NK-92 (cell line): Measurements from ENCODE around the gene TIMM44.
"Not testable (repeated sequence)": the region's sequence is repeated elsewhere in the genome, so short reads cannot be mapped to it uniquely, and the experiment has no call there.

Source experiments
- DNase-seq: peaks from one replicate; lab custom pipeline; 2025; ENCODE audit not compliant: unreplicated experiment; lab: John Stamatoyannopoulos, UW

The TIMM44 gene

GRCh38 chr19:7902796-7903243, 40.6 kb downstream of the TIMM44 start:
- no peak for DNase-seq

- DNase-seq = no peak
Measured at GRCh38 chr19:7901337-7901736, 42.1 kb downstream of the TIMM44 start.

DNA sequence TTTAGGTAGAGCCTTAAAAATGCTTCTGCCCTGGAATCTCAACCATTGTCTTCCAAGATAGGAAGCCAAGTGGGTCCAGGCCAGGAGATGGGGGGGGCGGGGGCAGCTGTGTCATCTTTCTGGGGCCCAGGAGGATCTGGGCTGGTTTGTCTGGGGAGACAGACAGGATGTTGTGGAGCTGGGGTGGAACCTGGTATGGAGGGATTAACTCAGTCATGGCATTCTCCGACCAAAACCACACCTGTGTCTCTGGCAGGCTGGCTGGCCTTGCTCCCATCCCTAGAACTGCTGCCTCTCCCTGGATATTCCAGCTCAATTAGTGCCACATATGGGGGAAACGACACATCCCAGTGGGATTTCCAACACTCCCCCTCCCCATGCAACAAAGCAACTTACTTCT, 42.5 kb downstream of the TIMM44 start:
- DNase-seq = no peak

GRCh38 chr19:7900401-7900870, 43.0 kb downstream of the TIMM44 start:
- no peak for DNase-seq

DNA sequence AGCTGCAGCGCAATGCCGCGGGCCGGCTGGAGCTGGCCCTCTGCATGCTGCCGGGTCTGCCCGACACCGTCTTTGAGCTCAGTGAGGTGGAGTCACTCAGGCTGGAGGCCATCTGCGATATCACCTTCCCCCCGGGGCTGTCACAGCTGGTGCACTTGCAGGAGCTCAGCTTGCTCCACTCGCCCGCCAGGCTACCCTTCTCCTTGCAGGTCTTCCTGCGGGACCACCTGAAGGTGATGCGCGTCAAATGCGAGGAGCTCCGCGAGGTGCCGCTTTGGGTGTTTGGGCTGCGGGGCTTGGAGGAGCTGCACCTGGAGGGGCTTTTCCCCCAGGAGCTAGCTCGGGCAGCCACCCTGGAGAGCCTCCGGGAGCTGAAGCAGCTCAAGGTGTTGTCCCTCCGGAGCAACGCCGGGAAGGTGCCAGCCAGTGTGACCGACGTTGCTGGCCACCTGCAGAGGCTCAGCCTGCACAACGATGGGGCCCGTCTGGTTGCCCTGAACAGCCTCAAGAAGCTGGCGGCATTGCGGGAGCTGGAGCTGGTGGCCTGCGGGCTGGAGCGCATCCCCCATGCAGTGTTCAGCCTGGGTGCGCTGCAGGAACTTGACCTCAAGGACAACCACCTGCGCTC, 43.6 kb downstream of the TIMM44 start:
- no peak for DNase-seq

DNA sequence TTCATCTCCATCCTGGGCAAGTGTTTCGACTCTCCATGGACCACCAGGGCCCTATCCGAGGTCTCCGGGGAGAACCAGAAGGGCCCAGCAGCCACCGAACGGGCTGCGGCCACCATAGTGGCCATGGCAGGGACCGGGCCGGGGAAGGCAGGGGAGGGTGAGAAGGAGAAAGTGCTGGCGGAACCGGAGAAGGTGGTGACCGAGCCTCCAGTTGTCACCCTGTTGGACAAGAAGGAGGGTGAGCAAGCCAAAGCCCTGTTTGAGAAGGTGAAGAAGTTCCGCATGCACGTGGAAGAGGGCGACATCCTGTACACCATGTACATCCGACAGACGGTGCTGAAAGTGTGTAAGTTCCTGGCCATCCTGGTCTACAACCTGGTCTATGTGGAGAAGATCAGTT, 44.5 kb downstream of the TIMM44 start:
- no peak for DNase-seq

DNA sequence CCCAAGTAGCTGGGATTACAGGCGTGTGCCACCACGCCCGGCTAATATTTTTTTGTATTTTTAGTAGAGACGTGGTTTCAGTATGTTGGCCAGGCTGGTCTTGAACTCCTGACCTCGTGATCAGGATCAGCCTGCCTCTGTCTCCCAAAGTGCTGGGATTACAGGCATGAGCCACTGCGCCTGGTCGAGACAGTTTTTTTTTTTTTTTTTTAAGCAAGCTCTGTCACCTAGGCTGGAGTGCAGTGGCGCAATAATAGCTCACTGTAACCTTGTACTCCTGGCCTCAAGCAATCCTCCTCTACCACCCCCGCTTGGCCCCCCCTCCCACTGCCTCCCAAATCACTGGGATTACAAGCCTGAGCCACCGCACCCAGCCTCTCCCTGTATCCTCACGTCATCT, 46.2 kb downstream of the TIMM44 start:
- DNase-seq = no peak

DNA sequence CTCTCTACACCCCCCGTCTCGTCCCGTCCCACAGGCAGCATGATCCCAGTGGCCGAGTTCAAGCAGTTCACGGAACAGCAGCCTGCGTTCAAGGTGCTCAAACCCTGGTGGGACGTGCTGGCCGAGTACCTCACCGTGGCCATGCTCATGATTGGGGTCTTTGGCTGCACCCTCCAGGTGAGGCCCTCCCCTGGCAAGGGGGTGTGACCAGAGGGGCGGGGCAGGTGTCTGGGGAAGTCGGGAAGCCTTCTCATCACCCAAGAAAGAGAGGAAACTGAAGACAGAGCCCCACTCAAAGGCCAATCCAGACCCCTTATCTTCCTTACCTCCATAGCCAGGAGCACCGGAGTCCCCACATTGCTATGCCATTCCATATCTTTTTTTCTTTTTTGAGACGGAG, 47.9 kb downstream of the TIMM44 start:
- DNase-seq = no peak

- no peak for DNase-seq
Measured at GRCh38 chr19:7894612-7895309, 48.7 kb downstream of the TIMM44 start.

DNA sequence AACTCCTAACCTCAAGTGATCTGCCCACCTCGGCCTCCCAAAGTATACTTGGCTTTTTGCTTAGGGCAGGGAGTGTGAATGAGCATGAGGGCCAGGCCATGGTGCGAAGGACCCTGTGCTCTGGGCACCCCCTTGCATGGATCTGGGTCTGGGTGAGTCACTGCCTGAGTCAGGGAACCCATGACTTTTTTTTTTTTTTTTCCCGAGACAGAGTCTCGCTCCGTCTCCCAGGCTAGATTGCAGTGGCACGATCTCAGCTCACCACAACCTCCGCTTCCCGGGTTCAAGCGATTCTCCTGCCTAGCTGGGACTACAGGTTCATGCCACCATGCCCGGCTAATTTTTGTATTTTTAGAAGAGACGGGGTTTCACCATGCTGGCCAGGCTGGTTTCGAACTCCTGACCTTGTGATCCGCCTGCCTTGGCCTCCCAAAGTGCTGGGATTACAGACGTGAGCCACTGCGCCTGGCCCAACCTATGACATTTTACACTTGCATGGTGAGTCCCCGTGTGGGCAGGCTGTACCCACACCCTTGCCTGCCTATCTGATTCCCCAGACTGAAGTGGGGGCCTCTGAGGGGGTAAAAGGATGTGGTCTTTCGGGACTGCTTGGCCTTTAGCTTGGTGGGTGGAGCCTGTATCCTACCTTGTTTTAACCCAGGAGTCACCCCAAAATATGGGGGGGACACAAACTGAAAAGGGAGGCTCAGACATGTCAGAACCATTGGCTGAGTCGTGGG, 49.9 kb downstream of the TIMM44 start:
- not testable (repeated sequence) for DNase-seq

GRCh38 chr19:7888826-7889217, 54.6 kb downstream of the TIMM44 start:
- no peak for DNase-seq

- no peak for DNase-seq
Measured at GRCh38 chr19:7888145-7888825, 55.2 kb downstream of the TIMM44 start, which contains the start of gene LRRC8E. Gene LRRC8E, plus strand, starts transcription at chr19:7888510. Its CDS starts 7,094 bp downstream, at chr19:7895604.

DNA sequence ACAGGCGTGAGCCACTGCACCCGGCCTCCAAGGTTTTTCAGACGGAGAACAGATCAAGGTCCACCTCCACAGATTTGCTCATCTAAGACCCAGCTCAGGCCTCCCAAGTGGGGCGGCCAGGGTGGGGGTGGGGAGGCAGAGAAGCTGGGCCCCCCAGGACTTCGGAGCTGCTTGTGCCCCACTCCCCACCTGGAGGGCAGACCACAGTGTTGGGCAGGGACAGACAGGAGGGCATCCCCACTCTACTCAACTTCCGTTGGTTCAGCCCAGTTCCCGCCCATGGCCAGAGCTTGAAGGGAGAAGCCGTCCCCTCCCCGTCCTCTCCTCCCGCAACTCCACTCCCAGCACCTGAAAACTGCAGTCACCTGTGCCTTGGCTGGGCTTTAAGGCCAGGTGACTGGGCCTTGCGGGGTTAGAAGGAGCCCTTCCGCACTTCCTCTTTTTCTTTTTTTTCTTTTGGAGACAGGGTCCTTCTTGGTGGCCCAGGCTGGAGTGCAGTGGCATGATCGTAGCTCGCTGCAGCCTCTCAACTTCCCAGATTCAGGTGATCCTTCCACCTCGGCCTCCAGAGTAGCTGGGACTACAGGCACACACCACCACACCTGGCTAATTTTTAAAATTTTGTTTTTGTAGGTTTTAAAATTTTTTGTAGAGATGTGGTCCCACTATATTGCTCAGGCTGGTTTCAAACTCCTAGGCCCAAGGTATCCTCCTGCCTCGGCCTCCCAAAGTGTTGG, 55.9 kb downstream of the TIMM44 start:
- no peak for DNase-seq

GRCh38 chr19:7885818-7886217, 57.6 kb downstream of the TIMM44 start:
- DNase-seq = no peak

- DNase-seq = no peak
Measured at GRCh38 chr19:7883796-7884570, 59.5 kb downstream of the TIMM44 start.

GRCh38 chr19:7883105-7883504, 60.4 kb downstream of the TIMM44 start:
- no peak for DNase-seq

DNA sequence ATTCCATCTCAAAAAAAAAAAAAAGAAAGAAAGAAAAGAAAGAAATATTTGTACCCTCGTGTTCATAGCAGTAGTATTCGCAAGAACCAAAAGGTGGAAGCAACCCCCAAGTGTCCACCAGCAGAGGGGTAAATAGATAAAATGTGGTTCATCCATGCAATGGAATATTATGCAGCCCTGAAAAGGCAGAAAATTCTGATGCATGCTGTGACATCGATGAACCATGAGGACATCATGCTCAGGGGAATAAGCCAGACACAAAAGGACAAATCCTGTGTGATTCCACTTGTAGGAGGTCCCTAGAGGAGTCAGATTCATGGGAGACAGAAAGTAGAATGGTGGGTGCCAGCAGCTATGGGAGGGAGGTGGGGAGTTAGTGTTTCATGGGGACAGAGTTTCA, 61.6 kb downstream of the TIMM44 start:
- no peak for DNase-seq

GRCh38 chr19:7879836-7880235, 63.6 kb downstream of the TIMM44 start:
- DNase-seq = no peak

GRCh38 chr19:7879111-7879807, 64.2 kb downstream of the TIMM44 start:
- DNase-seq = no peak
